ENCODE measurements around the gene PAQR8. TPM values are rescaled to one million over a fixed set of nuclear protein-coding genes. Genes with fewer than 3 reads are reported as not detected.

Gene PAQR8
- total RNA-seq, 1 experiment from 2014 or later = 3.0 TPM

DNA sequence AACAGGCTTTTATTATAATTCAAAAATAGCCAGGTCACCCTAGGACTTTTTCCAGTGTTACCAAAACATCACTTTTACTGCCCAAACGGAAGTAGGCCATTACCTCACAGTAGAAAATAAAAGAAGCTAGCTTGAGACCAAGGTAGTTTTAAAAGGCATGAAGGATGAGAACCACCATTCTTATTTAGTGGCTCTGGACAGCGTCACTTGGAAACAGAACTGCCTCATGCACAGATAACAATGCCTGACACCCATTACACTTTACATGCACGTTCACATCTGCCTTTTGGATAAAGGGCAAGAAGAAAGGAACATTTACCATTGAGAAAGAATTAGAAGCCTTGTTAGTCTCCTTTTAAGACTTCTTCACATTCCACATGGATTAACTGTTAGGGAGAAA lies 1.9 kb upstream of the PAQR8 start:
- Histone ChIP-seq H3K4me1 (ENCODE audit: insufficient read depth, low read length) (peaks cover 9% of the 10 kb centered on the region; the same call in 1 of the 2 replicates), H3K23me2 (ENCODE audit: insufficient read length, low read depth, low read length, poor library complexity, severe bottlenecking) (peaks cover 15% of the 10 kb centered on the region), H2BK20ac (ENCODE audit: low read depth, low read length, poor library complexity, severe bottlenecking) (no peak overlapping the region), H2AFZ (ENCODE audit: low read length) (no peak overlapping the region), H3K27ac (ENCODE audit: insufficient read length, low read depth, low read length) (no peak overlapping the region), H3K9ac (ENCODE audit: extremely low read depth, insufficient read length, low read length) (no peak overlapping the region), H3K23ac (ENCODE audit: insufficient read length, low read depth, low read length) (no peak overlapping the region), H4K91ac (ENCODE audit: insufficient read length, low read depth, low read length) (no peak overlapping the region), H2BK5ac (ENCODE audit: insufficient read length, low read length) (no peak overlapping the region), H3K79me2 (ENCODE audit: insufficient read depth, low read length) (no peaks in the 10 kb centered on the region), H3K18ac (ENCODE audit: insufficient read length, low read depth, low read length) (no peak overlapping the region), H3K4ac (ENCODE audit: low read depth, low read length) (no peak overlapping the region), H3K27me3 (ENCODE audit: insufficient read depth, low read length) (no peaks in the 10 kb centered on the region; the same call in 1 of the 2 replicates), H3K56ac (ENCODE audit: insufficient read length, low read depth, low read length) (no peak overlapping the region), H3K9me3 (ENCODE audit: control insufficient read depth, low read depth, low read length) (no peaks in the 10 kb centered on the region), H3K4me2 (ENCODE audit: insufficient read depth, insufficient read length, low read length) (no peak overlapping the region), H2BK12ac (ENCODE audit: insufficient read length, low read depth, low read length) (no peak overlapping the region), H2BK15ac (ENCODE audit: low read depth, low read length) (no peak overlapping the region), H4K5ac (ENCODE audit: insufficient read length, low read depth, low read length) (no peak overlapping the region), H2BK120ac (ENCODE audit: low read depth, low read length, poor library complexity, severe bottlenecking) (no peak overlapping the region), H3K14ac (ENCODE audit: insufficient read depth, low read length) (no peak overlapping the region), H4K8ac (replicated peaks; ENCODE audit: insufficient read length, low read depth, low read length) (no peak overlapping the region), H2AK5ac (ENCODE audit: insufficient read length, low read length) (no peak overlapping the region), H4K20me1 (ENCODE audit: control insufficient read depth, insufficient read depth, insufficient read length) (no peaks in the 10 kb centered on the region), H3T11ph (ENCODE audit: low read length) (no peak overlapping the region), H3K79me1 (ENCODE audit: insufficient read depth, low read depth, low read length, poor library complexity, severe bottlenecking) (no peaks in the 10 kb centered on the region)
- WGBS (ENCODE audit: extremely low coverage, insufficient read length, low lambda C conversion rate) = no CpG with 5 or more reads among the region's 3 CpGs
- Mint-ChIP-seq H3K4me1 (peaks cover 16 to 18% of the 10 kb centered on the region in 2 experiments), H3K4me3 (no peak overlapping the region), H3K27me3 (ENCODE audit: low read depth) (peaks cover 37% of the 10 kb centered on the region), H3K27ac (no peak overlapping the region), H3K9me3 (no peaks in the 10 kb centered on the region), H3K36me3 (ENCODE audit: insufficient read depth in 1 of 3, low read depth in 3 of 3) (peaks cover 0 to 4% (median 0%) of the 10 kb centered on the region in 3 experiments; a peak in 2 of 7 replicates)
- TF ChIP-seq, protein P1, sequence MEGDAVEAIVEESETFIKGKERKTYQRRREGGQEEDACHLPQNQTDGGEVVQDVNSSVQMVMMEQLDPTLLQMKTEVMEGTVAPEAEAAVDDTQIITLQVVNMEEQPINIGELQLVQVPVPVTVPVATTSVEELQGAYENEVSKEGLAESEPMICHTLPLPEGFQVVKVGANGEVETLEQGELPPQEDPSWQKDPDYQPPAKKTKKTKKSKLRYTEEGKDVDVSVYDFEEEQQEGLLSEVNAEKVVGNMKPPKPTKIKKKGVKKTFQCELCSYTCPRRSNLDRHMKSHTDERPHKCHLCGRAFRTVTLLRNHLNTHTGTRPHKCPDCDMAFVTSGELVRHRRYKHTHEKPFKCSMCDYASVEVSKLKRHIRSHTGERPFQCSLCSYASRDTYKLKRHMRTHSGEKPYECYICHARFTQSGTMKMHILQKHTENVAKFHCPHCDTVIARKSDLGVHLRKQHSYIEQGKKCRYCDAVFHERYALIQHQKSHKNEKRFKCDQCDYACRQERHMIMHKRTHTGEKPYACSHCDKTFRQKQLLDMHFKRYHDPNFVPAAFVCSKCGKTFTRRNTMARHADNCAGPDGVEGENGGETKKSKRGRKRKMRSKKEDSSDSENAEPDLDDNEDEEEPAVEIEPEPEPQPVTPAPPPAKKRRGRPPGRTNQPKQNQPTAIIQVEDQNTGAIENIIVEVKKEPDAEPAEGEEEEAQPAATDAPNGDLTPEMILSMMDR (conservative IDR thresholded peaks at IDR 0.05) = no peak
- DNase-seq = no peak

Data from H9 (cell line).